GM12873 (cell line): ENCODE data around the gene HIVEP3.

Source experiments
- CTCF ChIP-seq: IDR thresholded peaks from 2 replicates; pipeline ENCODE4 v1.5.1; 2012; ENCODE audit warnings: low read depth, mild to moderate bottlenecking, moderate library complexity, low read length, control low read depth; ENCODE audit not compliant: insufficient read depth; ENCODE audit errors: missing control alignments

Gene HIVEP3

GRCh38 chr1:41482001-41482765, 436.5 kb downstream of the HIVEP3 start:
- no peak for TF ChIP-seq CTCF

- no peak for TF ChIP-seq CTCF
Measured at GRCh38 chr1:41481109-41481775, 437.5 kb downstream of the HIVEP3 start.

GRCh38 chr1:41480204-41481108, 438.3 kb downstream of the HIVEP3 start:
- no peak for TF ChIP-seq CTCF

DNA sequence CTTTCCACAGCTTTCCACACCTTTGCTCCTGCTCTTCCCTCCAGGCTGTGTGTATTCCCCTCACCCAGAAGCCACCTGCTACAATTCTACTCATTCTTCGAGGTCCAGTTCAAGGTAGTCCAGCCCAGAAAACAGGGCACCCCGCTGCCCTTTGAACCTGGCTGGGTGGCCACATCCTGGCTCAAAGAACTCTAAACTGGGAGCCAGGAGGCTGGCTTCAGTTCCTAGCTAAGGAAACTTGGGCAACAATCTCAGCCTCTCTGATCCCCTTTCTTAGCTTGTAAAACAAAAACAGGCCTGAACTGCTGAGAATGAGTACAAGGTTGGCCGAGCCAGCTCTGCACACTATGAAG, 438.9 kb downstream of the HIVEP3 start:
- TF ChIP-seq CTCF: no peak

- no peak for TF ChIP-seq CTCF
Measured at GRCh38 chr1:41479000-41479807, 439.5 kb downstream of the HIVEP3 start.

DNA sequence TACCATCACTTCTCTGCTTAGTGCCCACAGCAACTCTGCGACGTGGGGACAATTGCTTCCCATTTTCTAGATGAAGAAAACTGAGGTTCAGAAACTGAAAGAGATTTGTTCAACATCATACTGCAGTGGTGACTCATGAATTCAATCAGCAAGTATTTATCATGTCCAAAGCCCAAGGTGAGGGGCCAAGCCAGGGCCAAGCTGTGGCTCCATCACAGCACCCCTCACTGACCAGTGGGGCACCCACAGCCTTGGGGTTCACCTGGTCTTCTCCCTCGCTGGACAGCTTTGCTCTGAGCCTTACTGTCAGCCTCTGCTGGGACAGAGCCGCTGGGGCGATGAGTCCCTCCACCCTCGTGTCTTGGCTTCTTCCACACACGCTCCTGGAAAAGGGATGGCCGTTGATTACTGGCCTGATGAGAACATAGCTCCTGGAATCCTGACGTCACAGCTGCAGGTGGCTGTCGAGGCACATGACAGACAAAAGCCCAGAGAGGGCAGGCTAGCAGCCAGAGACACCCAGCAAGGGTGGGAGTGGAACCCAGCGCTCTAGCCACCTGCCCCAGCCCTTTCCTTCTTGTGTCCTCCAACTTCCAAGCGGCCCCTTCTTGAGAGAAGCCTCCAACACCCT, 440.5 kb downstream of the HIVEP3 start:
- no peak for TF ChIP-seq CTCF
